Measurements from ENCODE around the gene ATP6V1G3.
"Not testable (repeated sequence)": the region's sequence is repeated elsewhere in the genome, so short reads cannot be mapped to it uniquely, and the experiment has no call there.

The ATP6V1G3 gene

GRCh38 chr1:198540580-198540979 is at the start of gene ATP6V1G3:
Gene ATP6V1G3, minus strand, starts transcription at chr1:198540680. Its CDS starts 30 bp downstream, at chr1:198540650.
- DNase-seq: no peak

- no peak for DNase-seq
Observed at GRCh38 chr1:198588845-198589244, 48.4 kb upstream of the ATP6V1G3 start.

- no peak for DNase-seq
Observed at GRCh38 chr1:198584163-198584562, 43.7 kb upstream of the ATP6V1G3 start.

GRCh38 chr1:198583209-198583802 is 42.8 kb upstream of the ATP6V1G3 start:
- DNase-seq: not testable (repeated sequence)

- DNase-seq: no peak
Observed at GRCh38 chr1:198577444-198577843, 37.0 kb upstream of the ATP6V1G3 start.

- DNase-seq: no peak
Observed at GRCh38 chr1:198575798-198576641, 35.5 kb upstream of the ATP6V1G3 start.

- no peak for DNase-seq
Observed at GRCh38 chr1:198575292-198575691, 34.8 kb upstream of the ATP6V1G3 start.

GRCh38 chr1:198574325-198574724 is 33.8 kb upstream of the ATP6V1G3 start:
- DNase-seq: no peak

- DNase-seq: no peak
Observed at GRCh38 chr1:198564716-198565115, 24.2 kb upstream of the ATP6V1G3 start.

GRCh38 chr1:198564157-198564556 is 23.7 kb upstream of the ATP6V1G3 start:
- DNase-seq: no peak

GRCh38 chr1:198563583-198563982 is 23.1 kb upstream of the ATP6V1G3 start:
- DNase-seq: no peak

GRCh38 chr1:198560161-198560560 is 19.7 kb upstream of the ATP6V1G3 start:
- no peak for DNase-seq

- DNase-seq: no peak
Observed at GRCh38 chr1:198559362-198559761, 18.9 kb upstream of the ATP6V1G3 start.

GRCh38 chr1:198558402-198558801 is 17.9 kb upstream of the ATP6V1G3 start:
- DNase-seq: no peak

- no peak for DNase-seq
Observed at GRCh38 chr1:198556971-198557370, 16.5 kb upstream of the ATP6V1G3 start.

- DNase-seq: no peak
Observed at GRCh38 chr1:198552668-198553416, 12.4 kb upstream of the ATP6V1G3 start.

- DNase-seq: no peak
Observed at GRCh38 chr1:198550941-198551524, 10.6 kb upstream of the ATP6V1G3 start.

- DNase-seq: no peak
Observed at GRCh38 chr1:198549866-198550265, 9.4 kb upstream of the ATP6V1G3 start.

GRCh38 chr1:198548890-198549289 is 8.4 kb upstream of the ATP6V1G3 start:
- no peak for DNase-seq

GRCh38 chr1:198545156-198545555 is 4.7 kb upstream of the ATP6V1G3 start:
- no peak for DNase-seq

GRCh38 chr1:198544265-198544664 is 3.8 kb upstream of the ATP6V1G3 start:
- no peak for DNase-seq

GRCh38 chr1:198543670-198544260 is 3.3 kb upstream of the ATP6V1G3 start:
- no peak for DNase-seq

- DNase-seq: no peak
Observed at GRCh38 chr1:198542632-198543031, 2.2 kb upstream of the ATP6V1G3 start.
